A549 treated with Hydrocortisone at 1 μM for 4 hours (cell line): ENCODE measurements around the gene ZCCHC7. TPM values are rescaled to one million over a fixed set of nuclear protein-coding genes. Genes with fewer than 3 reads are reported as not detected.

Source experiments
- total RNA-seq: library from RNA; stranded (reverse); fragments of 200-300 nt; extraction: Qiagen RNA extraction; gene quantifications from 5 replicates; pipeline ENCODE4 v1.2.3, GENCODE V29; 2022

ZCCHC7 gene
- 9.4 to 15.0 TPM (median 11.6 TPM) in 5 replicates for total RNA-seq

DNA sequence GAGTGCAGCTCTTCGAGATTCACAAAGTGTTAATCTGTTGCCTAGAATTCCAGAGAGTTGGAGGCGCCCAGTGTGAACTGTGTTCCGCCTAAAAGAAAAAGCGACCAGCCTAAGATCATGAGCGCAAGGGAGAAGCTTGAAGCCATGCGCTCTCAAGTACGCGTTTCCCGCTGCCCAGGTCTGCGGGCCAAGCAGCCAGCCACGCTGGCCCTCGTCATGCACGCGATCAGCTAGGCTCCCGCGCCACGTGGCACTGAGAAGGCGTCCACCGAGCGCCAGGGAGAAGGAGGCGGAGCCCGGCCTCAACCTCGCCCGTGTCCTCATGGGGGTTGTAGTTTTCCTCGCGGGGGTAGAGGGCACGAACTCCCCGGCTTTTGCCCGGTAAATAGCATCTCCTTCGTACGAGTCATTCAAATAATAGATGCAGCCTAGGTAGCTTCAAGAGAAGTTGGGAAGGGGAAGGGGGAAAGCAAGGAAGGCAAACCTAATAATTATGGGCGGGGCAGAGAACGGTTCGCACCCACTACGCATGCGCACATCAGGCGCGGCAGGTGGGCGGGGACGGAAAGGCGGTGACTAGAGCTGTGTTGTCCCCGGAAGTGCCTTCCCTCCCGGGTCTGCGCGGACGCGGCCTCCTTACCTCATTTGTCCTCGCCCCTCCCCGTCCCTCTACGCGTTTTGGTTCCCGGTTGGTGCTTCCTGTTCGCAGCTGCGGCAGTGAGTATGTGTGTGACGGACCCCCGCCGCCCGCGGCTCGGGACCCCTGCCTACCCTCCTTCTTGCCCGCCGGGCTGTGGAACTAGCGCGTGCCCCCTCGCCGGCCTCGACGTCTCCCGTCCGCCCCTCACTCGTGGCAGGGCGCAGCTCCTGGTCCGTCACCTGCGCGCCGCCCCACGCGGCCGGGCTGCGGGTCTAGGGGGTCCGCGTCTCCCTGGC is at the start of gene ZCCHC7:
Gene ZCCHC7, plus strand, starts transcription at position 668 of the 936 bp plus-strand sequence.

Other genes starting within 250 kb of the ZCCHC7 start
- 0.01 to 0.07 TPM (median 0.03 TPM) in 4 of 5 replicates, not detected in the other for gene PAX5, start 86.3 kb upstream of the ZCCHC7 start, total RNA-seq